A549 (cell line): Measurements from ENCODE around the gene ULK1.

Experiments used
- RAD21 ChIP-seq, 2 experiments: fragments of >200 bp in 1 of 2; sonication (Bioruptor Twin) in 1 of 2; formaldehyde crosslinking in 1 of 2; IDR thresholded peaks in 1 of 2; conservative IDR thresholded peaks in 1 of 2; 2 replicates in 1 of 2; 3 replicates in 1 of 2; pipeline ENCODE4 v1.6.1; 2012 to 2018; ENCODE audit warnings: inconsistent platforms in 1 of 2
- SMC3 ChIP-seq: fragments of >200 bp; sonication (Bioruptor Twin); formaldehyde crosslinking; IDR thresholded peaks from 3 replicates; pipeline ENCODE4 v1.6.1; 2018; ENCODE audit warnings: inconsistent platforms

GRCh38 chr12:131940141-131940547, 45.7 kb downstream of the ULK1 start:
- no peak for TF ChIP-seq SMC3
- no peak for TF ChIP-seq RAD21 (conservative IDR thresholded peaks at IDR 0.05 in 1 of 2, IDR thresholded peaks at IDR 0.05 in 1 of 2)
